Suppressor macrophage (primary cell): Measurements from ENCODE around the gene BCHE.

Source experiments
- DNase-seq, 4 experiments: peaks; one replicate each; pipeline ENCODE4 v3.0.0-alpha.2; 2020 to 2022
- total RNA-seq, 17 experiments: gene quantifications; one replicate each; lab custom pipeline; 2026; ENCODE audit warnings: mixed read lengths in 6 of 17, inconsistent platforms in 3 of 17; lab: John Stamatoyannopoulos, UW

BCHE gene
- total RNA-seq, result 0 to 1.7 (median 0) reads per million in 17 experiments

DNA sequence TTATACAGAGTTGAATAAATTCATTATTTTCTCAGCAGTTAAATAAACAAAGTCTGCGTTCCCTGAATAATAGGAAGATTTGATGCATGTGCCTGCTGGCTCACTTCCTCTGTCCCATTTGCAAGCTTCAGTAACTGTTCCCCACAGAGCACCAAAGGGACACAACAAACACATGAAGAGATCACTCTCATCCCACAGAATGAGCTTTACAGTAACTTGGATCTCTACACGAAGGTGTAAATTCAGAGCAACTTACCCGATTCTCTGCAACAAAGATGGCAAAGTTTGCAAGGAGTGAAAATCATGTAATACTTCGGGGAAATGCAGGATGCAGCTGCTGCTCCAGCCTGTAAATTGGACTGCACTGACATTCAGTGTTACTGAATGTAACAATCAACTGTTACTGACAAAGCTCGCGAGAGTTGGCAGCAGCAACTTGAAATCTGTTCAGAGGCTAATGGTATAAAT is at the start of gene BCHE:
Gene BCHE, minus strand, starts transcription at position 366 of the 468 bp plus-strand sequence. CDS start 6,390 bp downstream, outside the sequence.
- no peak for DNase-seq

- no peak for DNase-seq
Measured at GRCh38 chr3:165885558-165886270, 48.5 kb upstream of the BCHE start.

DNA sequence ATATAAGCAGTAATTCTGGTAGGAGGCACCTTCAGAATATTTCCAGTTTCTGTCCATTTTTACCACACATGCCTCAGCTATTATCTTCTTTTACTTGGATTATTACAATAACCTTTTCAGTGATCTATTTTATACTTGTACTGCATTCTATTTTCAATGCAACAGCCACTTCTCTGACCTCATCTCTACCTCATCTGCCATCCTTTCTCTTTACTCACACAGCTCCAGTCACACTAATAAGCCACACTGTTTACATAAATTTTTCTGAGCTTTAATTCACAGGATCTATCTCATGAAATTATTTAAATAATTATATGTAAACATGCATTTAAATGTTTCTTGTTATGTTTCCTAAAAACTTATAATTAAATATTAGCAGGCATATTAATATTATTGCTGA is 47.3 kb upstream of the BCHE start:
- no peak for DNase-seq

DNA sequence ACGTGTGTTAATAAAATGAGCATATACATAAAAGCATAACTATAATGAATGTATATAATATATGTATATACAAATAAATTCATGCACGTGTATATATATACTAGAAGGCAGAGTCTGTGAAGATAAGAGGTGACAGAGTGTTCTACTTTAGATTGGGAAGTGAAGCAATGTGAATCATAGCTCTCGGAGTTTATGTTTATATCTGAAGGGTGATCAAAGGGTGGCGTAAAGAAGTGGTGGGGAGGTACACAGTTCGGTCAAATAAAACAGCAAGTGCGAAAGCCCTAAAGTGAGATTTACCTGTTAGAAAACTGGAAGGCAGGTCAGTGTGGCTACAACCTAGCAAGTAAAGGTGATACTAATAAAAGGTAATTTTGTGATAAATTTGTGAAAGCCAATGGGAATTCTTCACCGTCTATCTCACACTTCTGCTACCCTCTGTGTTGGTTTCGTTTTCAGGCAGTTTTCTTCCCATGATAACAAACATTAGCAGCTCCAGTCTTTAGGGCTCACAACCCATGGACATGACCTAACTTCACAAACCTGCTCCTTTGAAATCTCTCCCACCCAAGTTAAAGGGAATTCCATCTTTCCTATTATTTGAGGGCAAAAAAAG is 46.7 kb upstream of the BCHE start:
- no peak for DNase-seq

DNA sequence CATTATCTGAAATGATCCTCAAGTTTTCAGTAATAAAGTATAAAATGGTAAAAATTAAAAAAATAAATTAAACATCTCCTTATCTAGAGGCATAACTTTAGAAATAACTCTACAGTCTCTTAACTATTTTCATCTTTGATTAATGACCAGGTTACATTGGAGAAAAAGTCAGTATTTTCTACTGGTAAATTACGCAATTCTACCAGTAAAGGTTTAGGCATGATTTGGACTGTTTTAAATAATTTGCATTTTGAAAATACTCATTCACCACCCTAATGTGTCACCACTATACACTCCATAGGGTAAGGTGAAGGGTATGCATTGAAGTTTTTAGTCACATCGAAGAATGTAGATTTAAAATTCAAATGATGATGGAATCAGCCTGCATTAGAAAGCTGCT is 45.9 kb upstream of the BCHE start:
- DNase-seq, result no peak

DNA sequence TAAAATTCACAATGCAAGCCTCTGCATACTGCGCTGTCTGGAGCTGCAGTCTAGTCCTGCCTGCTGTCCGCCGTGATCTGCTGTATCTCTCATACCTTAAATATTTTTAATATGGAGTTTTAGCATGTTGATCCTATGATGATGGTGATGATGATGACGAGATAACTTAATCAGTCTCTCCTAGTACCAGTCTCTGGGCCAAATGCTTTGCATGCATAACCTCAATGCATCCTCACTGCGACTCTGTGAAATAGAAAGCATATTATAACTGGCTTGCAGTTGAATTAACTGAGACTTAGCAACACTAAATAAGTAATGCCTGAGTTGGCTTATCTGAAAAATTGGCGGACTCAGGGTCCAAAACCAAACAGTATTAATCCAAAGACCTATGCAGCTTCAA is 38.4 kb upstream of the BCHE start:
- DNase-seq, result no peak

DNA sequence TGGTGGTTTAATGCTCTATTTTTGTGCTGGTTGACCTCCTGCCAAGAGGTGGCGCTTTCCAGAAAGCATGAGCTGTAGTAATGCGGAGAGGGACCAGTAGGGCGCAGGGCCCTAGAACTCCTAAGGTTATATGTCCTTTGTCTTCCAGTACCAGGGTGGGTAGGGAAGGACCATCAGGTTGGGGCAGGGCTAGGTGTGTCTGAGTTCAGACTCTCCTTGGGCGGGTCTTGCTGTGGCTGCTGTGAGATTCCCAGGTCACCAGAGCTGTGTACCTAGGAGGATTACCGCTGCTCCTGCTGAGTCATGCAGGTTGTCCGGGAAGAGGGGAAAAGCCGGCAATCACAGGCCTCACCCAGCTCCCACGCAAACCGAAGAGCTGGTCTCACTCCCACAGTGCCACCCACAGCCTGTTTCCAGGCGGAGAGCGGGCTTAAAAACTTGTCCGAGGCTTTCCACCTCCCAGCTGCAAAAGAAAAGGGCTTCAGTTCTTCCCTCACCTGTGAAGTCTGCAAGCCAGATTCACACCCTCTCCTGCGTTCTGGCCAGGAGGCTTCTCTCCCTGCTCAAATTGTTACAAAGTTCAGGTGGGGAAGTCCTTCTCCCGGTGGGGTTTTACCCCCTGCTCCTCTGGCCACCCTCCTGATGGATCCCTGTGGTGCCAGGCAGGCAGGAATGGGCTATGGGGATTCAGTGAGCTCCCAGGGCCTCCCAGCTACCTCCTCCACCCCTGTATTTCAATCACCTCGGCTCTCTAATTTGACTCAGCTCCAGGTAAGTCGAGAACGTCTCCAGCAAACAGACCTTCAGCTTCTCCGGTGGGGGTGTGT is 37.7 kb upstream of the BCHE start:
- DNase-seq, result no peak

- DNase-seq, result no peak
Measured at GRCh38 chr3:165868088-165868487, 30.9 kb upstream of the BCHE start.

DNA sequence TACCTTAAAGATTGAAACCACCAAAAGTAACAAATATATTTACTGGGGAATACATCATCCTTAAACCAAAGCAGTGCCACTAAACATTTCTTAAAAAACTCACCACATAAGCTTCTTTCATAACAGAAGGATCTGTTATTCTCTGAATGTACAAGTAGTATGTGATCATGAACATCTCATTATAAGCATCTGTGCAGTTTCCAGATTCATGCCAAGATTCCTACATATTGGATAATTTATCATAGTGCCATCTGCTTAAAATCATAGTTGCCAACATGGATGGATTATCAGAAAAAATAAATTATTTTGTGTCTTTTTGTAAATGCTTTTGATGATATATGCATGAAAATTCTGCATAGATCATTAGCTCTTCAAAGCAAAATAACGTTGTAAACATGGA is 21.8 kb upstream of the BCHE start:
- DNase-seq, result no peak

- no peak for DNase-seq
Measured at GRCh38 chr3:165855581-165855980, 18.4 kb upstream of the BCHE start.

- DNase-seq, result peak in 2 of 4 experiments; percentile 24 to 52
Measured at GRCh38 chr3:165854696-165855095, 17.5 kb upstream of the BCHE start.

GRCh38 chr3:165852711-165853110 is 15.5 kb upstream of the BCHE start:
- no peak for DNase-seq

- no peak for DNase-seq
Measured at GRCh38 chr3:165852191-165852590, 15.0 kb upstream of the BCHE start.

DNA sequence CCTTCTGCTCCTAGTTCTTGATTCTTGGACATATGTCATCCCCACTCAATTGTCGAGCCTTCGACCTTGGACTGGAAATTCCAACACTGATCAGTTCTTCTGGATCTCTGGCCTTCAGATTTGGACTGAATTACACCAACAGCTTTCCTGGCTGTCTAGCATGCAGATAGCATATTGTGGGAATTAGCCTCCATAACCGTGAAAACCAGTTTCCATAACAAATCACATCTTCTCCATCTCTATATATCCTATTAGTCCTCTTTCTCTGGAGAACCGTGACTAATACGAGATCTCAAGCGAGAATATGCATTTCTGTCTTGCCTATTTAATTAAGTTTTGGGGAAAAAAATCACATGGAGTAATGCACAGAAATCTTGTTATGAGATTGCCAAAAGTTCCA is 8.8 kb upstream of the BCHE start:
- DNase-seq, result no peak

- no peak for DNase-seq
Measured at GRCh38 chr3:165839296-165840076, 2.3 kb upstream of the BCHE start.

DNA sequence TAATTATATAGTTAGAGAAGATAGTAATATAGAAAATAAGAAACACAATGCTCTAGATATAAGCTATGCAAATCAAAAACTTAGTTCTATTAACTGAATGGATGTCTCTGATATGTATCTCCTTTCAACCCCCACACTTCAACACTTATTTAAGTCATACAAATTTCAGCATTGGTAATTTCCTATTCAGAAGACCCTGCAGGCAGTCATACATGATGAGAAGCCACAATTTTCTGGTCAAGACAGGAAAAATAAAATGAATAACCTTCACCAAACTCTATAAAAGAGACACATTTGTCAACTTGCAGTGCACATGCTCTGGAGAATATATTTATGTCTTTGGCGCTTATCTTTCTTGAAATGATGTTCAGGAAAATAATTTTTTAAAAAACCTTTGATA is 578 bp upstream of the BCHE start:
- no peak for DNase-seq

DNA sequence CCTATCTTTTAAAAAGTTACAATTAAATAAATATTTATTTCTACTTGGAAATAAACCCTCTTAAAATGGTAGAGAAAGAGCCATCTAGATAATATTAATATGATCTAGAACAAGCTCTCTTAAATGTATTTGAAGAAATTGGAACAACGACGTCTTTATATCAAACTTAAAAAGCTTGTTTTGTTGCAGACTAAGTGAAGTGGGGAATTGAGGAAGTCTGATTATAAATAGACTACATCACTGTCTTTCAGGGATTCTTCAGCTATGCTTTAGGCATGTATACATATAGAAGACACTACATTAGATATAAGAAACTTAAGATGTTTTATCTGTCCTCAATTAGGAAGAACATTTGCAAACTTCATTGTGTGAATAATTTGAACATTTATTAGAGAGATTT is 1.8 kb downstream of the BCHE start:
- DNase-seq, result no peak

DNA sequence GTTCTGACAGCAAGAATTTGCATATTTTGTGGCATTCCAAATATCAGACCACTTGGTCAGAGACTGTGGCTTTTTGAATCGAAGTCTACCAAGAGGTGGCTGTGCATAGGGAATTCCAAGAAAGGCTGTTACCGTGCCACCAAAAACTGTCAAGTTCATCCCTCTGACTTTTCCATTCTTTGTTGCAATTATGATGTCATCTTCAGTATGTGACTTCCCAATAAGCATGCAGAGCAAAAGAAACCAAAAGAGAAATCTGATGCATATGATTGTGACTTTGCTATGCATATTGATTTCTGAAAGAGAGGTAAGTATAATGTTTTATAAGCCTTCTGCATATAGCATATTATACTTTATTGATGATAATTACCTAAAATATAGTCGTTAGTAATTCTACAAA is 6.5 kb downstream of the BCHE start:
- DNase-seq, result no peak

- no peak for DNase-seq
Measured at GRCh38 chr3:165827883-165828282, 9.3 kb downstream of the BCHE start.

- no peak for DNase-seq
Measured at GRCh38 chr3:165827233-165827632, 10.0 kb downstream of the BCHE start.

GRCh38 chr3:165820671-165821123 is 16.5 kb downstream of the BCHE start:
- no peak for DNase-seq

GRCh38 chr3:165817160-165817709 is 20.0 kb downstream of the BCHE start:
- no peak for DNase-seq
